ENCODE measurements around the gene ANLN. TPM values are rescaled to one million over a fixed set of nuclear protein-coding genes. Genes with fewer than 3 reads are reported as not detected.

ANLN gene
- total and polyA plus RNA-seq, 2 experiments from 2014 or later: 26.9 to 66.7 TPM

- H3K27ac Mint-ChIP-seq: no peak overlapping the region
- no peaks in the 10 kb centered on the region for H3K36me3 Mint-ChIP-seq (ENCODE audit: low read depth)
- H3K4me3 ChIP-seq: no peak overlapping the region
- no peak overlapping the region for H3K27ac ChIP-seq (ENCODE audit: low read depth)
- H3K4me1 Mint-ChIP-seq: peaks cover 4% of the 10 kb centered on the region; the same call in 1 of the 3 replicates
- no peaks in the 10 kb centered on the region for H3K79me2 ChIP-seq (replicated peaks; ENCODE audit: insufficient read depth)
- H3K9me2 ChIP-seq (ENCODE audit: insufficient read depth): 0 out of 2 replicates have a peak, but pooled peaks cover 3% of the 10 kb centered on the region
- H3F3A ChIP-seq (replicated peaks; ENCODE audit: low read depth): no peaks in the 10 kb centered on the region
- H3K4me3 Mint-ChIP-seq: no peak overlapping the region
- H3K9me3 Mint-ChIP-seq: peaks cover 5% of the 10 kb centered on the region; the same call in 1 of the 3 replicates
- no peak overlapping the region for H2AFZ ChIP-seq
- H4K20me1 ChIP-seq (replicated peaks; ENCODE audit: insufficient read depth): no peaks in the 10 kb centered on the region
- no peak for ATAC-seq
- H3K4me1 ChIP-seq (ENCODE audit: insufficient read depth): no peaks in the 10 kb centered on the region
- H3K4me2 ChIP-seq: no peak overlapping the region
- no peaks in the 10 kb centered on the region for H3K27me3 ChIP-seq (ENCODE audit: insufficient read depth)
- TF ChIP-seq, protein P1, sequence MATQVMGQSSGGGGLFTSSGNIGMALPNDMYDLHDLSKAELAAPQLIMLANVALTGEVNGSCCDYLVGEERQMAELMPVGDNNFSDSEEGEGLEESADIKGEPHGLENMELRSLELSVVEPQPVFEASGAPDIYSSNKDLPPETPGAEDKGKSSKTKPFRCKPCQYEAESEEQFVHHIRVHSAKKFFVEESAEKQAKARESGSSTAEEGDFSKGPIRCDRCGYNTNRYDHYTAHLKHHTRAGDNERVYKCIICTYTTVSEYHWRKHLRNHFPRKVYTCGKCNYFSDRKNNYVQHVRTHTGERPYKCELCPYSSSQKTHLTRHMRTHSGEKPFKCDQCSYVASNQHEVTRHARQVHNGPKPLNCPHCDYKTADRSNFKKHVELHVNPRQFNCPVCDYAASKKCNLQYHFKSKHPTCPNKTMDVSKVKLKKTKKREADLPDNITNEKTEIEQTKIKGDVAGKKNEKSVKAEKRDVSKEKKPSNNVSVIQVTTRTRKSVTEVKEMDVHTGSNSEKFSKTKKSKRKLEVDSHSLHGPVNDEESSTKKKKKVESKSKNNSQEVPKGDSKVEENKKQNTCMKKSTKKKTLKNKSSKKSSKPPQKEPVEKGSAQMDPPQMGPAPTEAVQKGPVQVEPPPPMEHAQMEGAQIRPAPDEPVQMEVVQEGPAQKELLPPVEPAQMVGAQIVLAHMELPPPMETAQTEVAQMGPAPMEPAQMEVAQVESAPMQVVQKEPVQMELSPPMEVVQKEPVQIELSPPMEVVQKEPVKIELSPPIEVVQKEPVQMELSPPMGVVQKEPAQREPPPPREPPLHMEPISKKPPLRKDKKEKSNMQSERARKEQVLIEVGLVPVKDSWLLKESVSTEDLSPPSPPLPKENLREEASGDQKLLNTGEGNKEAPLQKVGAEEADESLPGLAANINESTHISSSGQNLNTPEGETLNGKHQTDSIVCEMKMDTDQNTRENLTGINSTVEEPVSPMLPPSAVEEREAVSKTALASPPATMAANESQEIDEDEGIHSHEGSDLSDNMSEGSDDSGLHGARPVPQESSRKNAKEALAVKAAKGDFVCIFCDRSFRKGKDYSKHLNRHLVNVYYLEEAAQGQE (IDR thresholded peaks at IDR 0.05; ENCODE audit: unreplicated experiment): no peak
- TF ChIP-seq STAT1 (IDR thresholded peaks at IDR 0.05; ENCODE audit: unreplicated experiment): no peak
- TF ChIP-seq, protein P2, sequence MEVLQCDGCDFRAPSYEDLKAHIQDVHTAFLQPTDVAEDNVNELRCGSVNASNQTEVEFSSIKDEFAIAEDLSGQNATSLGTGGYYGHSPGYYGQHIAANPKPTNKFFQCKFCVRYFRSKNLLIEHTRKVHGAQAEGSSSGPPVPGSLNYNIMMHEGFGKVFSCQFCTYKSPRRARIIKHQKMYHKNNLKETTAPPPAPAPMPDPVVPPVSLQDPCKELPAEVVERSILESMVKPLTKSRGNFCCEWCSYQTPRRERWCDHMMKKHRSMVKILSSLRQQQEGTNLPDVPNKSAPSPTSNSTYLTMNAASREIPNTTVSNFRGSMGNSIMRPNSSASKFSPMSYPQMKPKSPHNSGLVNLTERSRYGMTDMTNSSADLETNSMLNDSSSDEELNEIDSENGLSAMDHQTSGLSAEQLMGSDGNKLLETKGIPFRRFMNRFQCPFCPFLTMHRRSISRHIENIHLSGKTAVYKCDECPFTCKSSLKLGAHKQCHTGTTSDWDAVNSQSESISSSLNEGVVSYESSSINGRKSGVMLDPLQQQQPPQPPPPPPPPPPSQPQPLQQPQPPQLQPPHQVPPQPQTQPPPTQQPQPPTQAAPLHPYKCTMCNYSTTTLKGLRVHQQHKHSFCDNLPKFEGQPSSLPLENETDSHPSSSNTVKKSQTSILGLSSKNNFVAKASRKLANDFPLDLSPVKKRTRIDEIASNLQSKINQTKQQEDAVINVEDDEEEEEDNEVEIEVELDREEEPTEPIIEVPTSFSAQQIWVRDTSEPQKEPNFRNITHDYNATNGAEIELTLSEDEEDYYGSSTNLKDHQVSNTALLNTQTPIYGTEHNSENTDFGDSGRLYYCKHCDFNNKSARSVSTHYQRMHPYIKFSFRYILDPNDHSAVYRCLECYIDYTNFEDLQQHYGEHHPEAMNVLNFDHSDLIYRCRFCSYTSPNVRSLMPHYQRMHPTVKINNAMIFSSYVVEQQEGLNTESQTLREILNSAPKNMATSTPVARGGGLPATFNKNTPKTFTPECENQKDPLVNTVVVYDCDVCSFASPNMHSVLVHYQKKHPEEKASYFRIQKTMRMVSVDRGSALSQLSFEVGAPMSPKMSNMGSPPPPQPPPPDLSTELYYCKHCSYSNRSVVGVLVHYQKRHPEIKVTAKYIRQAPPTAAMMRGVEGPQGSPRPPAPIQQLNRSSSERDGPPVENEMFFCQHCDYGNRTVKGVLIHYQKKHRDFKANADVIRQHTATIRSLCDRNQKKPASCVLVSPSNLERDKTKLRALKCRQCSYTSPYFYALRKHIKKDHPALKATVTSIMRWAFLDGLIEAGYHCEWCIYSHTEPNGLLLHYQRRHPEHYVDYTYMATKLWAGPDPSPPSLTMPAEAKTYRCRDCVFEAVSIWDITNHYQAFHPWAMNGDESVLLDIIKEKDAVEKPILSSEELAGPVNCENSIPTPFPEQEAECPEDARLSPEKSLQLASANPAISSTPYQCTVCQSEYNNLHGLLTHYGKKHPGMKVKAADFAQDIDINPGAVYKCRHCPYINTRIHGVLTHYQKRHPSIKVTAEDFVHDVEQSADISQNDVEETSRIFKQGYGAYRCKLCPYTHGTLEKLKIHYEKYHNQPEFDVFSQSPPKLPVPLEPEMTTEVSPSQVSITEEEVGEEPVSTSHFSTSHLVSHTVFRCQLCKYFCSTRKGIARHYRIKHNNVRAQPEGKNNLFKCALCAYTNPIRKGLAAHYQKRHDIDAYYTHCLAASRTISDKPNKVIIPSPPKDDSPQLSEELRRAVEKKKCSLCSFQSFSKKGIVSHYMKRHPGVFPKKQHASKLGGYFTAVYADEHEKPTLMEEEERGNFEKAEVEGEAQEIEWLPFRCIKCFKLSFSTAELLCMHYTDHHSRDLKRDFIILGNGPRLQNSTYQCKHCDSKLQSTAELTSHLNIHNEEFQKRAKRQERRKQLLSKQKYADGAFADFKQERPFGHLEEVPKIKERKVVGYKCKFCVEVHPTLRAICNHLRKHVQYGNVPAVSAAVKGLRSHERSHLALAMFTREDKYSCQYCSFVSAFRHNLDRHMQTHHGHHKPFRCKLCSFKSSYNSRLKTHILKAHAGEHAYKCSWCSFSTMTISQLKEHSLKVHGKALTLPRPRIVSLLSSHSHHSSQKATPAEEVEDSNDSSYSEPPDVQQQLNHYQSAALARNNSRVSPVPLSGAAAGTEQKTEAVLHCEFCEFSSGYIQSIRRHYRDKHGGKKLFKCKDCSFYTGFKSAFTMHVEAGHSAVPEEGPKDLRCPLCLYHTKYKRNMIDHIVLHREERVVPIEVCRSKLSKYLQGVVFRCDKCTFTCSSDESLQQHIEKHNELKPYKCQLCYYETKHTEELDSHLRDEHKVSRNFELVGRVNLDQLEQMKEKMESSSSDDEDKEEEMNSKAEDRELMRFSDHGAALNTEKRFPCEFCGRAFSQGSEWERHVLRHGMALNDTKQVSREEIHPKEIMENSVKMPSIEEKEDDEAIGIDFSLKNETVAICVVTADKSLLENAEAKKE (CRISPR knock-in tag; IDR thresholded peaks at IDR 0.05): no peak
- TF ChIP-seq JUNB (IDR thresholded peaks at IDR 0.05; ENCODE audit: unreplicated experiment): no peak
- TF ChIP-seq ZNF114 (CRISPR knock-in tag; IDR thresholded peaks at IDR 0.05): no peak
- TF ChIP-seq EZH2 (IDR thresholded peaks at IDR 0.05; ENCODE audit: low read depth, unreplicated experiment): no peak
- no peak for TF ChIP-seq ZNF331 (CRISPR knock-in tag; IDR thresholded peaks at IDR 0.05; ENCODE audit: low read depth)
- TF ChIP-seq NANOG (IDR thresholded peaks at IDR 0.05; ENCODE audit: borderline replicate concordance): no peak
- TF ChIP-seq CREB1 (CRISPR knock-in tag; IDR thresholded peaks at IDR 0.05; ENCODE audit: low read depth): no peak
- no peak for TF ChIP-seq EZH2phosphoT487 (IDR thresholded peaks at IDR 0.05; ENCODE audit: unreplicated experiment)
- no peak for TF ChIP-seq POLR2AphosphoS5 (IDR thresholded peaks at IDR 0.05; ENCODE audit: low read depth)
- no peak for TF ChIP-seq ETS1 (IDR thresholded peaks at IDR 0.05)
- no peak for TF ChIP-seq CTCF (conservative IDR thresholded peaks at IDR 0.05; ENCODE audit: low read depth in 2 of 2)
- no peaks in the 10 kb centered on the region for H3K36me3 ChIP-seq (ENCODE audit: insufficient read depth)
- DNase-seq (ENCODE audit: low spot score): no peak
- H3K27me3 Mint-ChIP-seq (ENCODE audit: insufficient read depth, low read depth, poor library complexity): no peaks in the 10 kb centered on the region
Measured at GRCh38 chr7:36497775-36498174, 108.1 kb downstream of the ANLN start.
